ENCODE data around the gene GCK.

Gene GCK

GRCh38 chr7:44124822-44125202 is 64.4 kb downstream of the GCK start:
- no peak for ATAC-seq
- no peak for TF ChIP-seq SNAI2 (CRISPR knock-in tag; IDR thresholded peaks at IDR 0.05)
- TF ChIP-seq ESRRG (CRISPR knock-in tag; IDR thresholded peaks at IDR 0.05), result no peak

DNA sequence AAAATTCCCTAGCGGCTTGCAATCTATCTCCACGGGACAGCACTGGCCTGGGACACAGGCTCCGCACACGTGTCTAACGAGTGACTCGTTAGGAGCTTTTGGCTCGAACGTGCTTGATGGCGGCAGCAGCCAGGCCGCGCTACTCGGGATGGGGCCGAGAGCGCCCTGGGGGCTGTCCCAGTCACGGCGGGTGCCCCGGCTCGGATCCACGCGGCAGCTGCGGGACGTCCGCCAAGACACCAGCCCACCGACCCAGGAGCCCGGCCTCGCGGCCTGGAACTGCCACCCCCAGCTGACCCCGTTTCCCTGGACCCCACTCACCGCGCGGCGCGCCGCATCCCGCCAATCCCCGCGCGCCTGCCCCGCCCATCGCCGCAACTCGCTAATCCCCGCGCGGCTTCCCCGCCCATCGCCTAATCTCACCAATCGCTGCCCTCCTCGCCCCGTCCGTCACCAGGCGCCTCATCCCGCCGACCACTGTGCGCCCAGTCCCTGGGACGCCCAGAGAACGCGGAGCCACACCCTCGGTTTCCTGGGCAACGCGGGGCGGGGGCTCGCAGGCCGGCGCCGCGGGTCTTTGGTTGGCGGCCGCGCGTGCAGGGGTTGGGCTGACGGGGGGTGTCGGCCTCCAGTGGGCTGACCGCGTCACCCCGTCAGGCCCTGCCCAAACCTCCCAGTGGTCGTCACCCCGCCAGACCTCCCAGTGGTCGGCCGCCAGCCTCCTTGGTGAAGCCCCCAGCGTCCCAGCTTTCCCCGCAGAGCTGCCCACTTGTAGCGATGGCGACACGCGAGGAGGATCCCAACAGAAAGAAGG is 65.8 kb downstream of the GCK start, which contains the start of gene POLD2:
Gene POLD2 (minus strand): TSS at position 359 of the 814 bp plus-strand sequence. CDS start 1,495 bp downstream, outside the sequence.
- TF ChIP-seq, protein P1, sequence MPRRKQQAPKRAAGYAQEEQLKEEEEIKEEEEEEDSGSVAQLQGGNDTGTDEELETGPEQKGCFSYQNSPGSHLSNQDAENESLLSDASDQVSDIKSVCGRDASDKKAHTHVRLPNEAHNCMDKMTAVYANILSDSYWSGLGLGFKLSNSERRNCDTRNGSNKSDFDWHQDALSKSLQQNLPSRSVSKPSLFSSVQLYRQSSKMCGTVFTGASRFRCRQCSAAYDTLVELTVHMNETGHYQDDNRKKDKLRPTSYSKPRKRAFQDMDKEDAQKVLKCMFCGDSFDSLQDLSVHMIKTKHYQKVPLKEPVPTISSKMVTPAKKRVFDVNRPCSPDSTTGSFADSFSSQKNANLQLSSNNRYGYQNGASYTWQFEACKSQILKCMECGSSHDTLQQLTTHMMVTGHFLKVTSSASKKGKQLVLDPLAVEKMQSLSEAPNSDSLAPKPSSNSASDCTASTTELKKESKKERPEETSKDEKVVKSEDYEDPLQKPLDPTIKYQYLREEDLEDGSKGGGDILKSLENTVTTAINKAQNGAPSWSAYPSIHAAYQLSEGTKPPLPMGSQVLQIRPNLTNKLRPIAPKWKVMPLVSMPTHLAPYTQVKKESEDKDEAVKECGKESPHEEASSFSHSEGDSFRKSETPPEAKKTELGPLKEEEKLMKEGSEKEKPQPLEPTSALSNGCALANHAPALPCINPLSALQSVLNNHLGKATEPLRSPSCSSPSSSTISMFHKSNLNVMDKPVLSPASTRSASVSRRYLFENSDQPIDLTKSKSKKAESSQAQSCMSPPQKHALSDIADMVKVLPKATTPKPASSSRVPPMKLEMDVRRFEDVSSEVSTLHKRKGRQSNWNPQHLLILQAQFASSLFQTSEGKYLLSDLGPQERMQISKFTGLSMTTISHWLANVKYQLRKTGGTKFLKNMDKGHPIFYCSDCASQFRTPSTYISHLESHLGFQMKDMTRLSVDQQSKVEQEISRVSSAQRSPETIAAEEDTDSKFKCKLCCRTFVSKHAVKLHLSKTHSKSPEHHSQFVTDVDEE (CRISPR knock-in tag; IDR thresholded peaks at IDR 0.05), result peak; percentile 29; the same call in 1 of the 2 replicates
- TF ChIP-seq GLIS3 (CRISPR knock-in tag; IDR thresholded peaks at IDR 0.05), result 0 out of 2 replicates have a peak, but pooled peaks have one; percentile 11
- TF ChIP-seq ZNF8 (CRISPR knock-in tag; IDR thresholded peaks at IDR 0.05), result no peak
- no peak for TF ChIP-seq ZFP3 (CRISPR knock-in tag; IDR thresholded peaks at IDR 0.05)
- TF ChIP-seq CSDC2 (CRISPR knock-in tag; IDR thresholded peaks at IDR 0.05), result peak; percentile 21; the same call in 1 of the 2 replicates
- TF ChIP-seq ZC3H10 (CRISPR knock-in tag; IDR thresholded peaks at IDR 0.05), result no peak
- TF ChIP-seq, protein P2, sequence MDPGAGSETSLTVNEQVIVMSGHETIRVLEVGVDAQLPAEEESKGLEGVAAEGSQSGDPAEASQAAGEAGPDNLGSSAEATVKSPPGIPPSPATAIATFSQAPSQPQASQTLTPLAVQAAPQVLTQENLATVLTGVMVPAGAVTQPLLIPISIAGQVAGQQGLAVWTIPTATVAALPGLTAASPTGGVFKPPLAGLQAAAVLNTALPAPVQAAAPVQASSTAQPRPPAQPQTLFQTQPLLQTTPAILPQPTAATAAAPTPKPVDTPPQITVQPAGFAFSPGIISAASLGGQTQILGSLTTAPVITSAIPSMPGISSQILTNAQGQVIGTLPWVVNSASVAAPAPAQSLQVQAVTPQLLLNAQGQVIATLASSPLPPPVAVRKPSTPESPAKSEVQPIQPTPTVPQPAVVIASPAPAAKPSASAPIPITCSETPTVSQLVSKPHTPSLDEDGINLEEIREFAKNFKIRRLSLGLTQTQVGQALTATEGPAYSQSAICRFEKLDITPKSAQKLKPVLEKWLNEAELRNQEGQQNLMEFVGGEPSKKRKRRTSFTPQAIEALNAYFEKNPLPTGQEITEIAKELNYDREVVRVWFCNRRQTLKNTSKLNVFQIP (CRISPR knock-in tag; IDR thresholded peaks at IDR 0.05; ENCODE audit: borderline replicate concordance, low read depth), result peak; percentile 75; the same call in 1 of the 2 replicates
- TF ChIP-seq ZNF70 (CRISPR knock-in tag; IDR thresholded peaks at IDR 0.05), result no peak
- TF ChIP-seq ZNF565 (CRISPR knock-in tag; conservative IDR thresholded peaks at IDR 0.05; ENCODE audit: low read depth), result 0 out of 2 replicates have a peak, but pooled peaks have one; percentile 29
- TF ChIP-seq ARNTL (CRISPR knock-in tag; IDR thresholded peaks at IDR 0.05; ENCODE audit: borderline replicate concordance, low read depth), result 0 out of 2 replicates have a peak, but pooled peaks have one; percentile 70
- ATAC-seq, result peak; percentile 99

- TF ChIP-seq ZNF70 (CRISPR knock-in tag; IDR thresholded peaks at IDR 0.05) (no peak), ISL1 (CRISPR knock-in tag; IDR thresholded peaks at IDR 0.05) (no peak), ESRRG (CRISPR knock-in tag; IDR thresholded peaks at IDR 0.05) (no peak), RARB (CRISPR knock-in tag; IDR thresholded peaks at IDR 0.05) (no peak), ZNF8 (CRISPR knock-in tag; IDR thresholded peaks at IDR 0.05) (no peak), ZNF565 (CRISPR knock-in tag; conservative IDR thresholded peaks at IDR 0.05; ENCODE audit: low read depth) (no peak), TOX (CRISPR knock-in tag; IDR thresholded peaks at IDR 0.05; ENCODE audit: borderline replicate concordance) (no peak), TCF4 (CRISPR knock-in tag; IDR thresholded peaks at IDR 0.05; ENCODE audit: borderline replicate concordance) (no peak), PPARA (CRISPR knock-in tag; IDR thresholded peaks at IDR 0.05; ENCODE audit: borderline replicate concordance) (no peak), BACH2 (CRISPR knock-in tag; IDR thresholded peaks at IDR 0.05; ENCODE audit: borderline replicate concordance) (no peak)
Measured at GRCh38 chr7:44122529-44122928, 66.7 kb downstream of the GCK start.

GRCh38 chr7:44121761-44122420 is 67.3 kb downstream of the GCK start:
- ATAC-seq, result no peak
- TF ChIP-seq ZFP30 (CRISPR knock-in tag; IDR thresholded peaks at IDR 0.05) (no peak), ISL1 (CRISPR knock-in tag; IDR thresholded peaks at IDR 0.05) (no peak), SNAI2 (CRISPR knock-in tag; IDR thresholded peaks at IDR 0.05) (no peak), CSDC2 (CRISPR knock-in tag; IDR thresholded peaks at IDR 0.05) (no peak), TOX (CRISPR knock-in tag; IDR thresholded peaks at IDR 0.05; ENCODE audit: borderline replicate concordance) (no peak), ZNF70 (CRISPR knock-in tag; IDR thresholded peaks at IDR 0.05) (no peak), ZC3H10 (CRISPR knock-in tag; IDR thresholded peaks at IDR 0.05) (no peak), BACH2 (CRISPR knock-in tag; IDR thresholded peaks at IDR 0.05; ENCODE audit: borderline replicate concordance) (no peak), ZNF565 (CRISPR knock-in tag; conservative IDR thresholded peaks at IDR 0.05; ENCODE audit: low read depth) (no peak), ESRRG (CRISPR knock-in tag; IDR thresholded peaks at IDR 0.05) (no peak)
- TF ChIP-seq, protein P3, sequence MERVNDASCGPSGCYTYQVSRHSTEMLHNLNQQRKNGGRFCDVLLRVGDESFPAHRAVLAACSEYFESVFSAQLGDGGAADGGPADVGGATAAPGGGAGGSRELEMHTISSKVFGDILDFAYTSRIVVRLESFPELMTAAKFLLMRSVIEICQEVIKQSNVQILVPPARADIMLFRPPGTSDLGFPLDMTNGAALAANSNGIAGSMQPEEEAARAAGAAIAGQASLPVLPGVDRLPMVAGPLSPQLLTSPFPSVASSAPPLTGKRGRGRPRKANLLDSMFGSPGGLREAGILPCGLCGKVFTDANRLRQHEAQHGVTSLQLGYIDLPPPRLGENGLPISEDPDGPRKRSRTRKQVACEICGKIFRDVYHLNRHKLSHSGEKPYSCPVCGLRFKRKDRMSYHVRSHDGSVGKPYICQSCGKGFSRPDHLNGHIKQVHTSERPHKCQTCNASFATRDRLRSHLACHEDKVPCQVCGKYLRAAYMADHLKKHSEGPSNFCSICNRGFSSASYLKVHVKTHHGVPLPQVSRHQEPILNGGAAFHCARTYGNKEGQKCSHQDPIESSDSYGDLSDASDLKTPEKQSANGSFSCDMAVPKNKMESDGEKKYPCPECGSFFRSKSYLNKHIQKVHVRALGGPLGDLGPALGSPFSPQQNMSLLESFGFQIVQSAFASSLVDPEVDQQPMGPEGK (CRISPR knock-in tag; IDR thresholded peaks at IDR 0.05; ENCODE audit: borderline replicate concordance), result no peak

More at GRCh38 chr7:44122529-44122928, 66.7 kb downstream of the GCK start:
- no peak for ATAC-seq
